HG02623 (cell line): Measurements from ENCODE around the gene CD300A.
"Not testable (repeated sequence)": the region's sequence is repeated elsewhere in the genome, so short reads cannot be mapped to it uniquely, and the experiment has no call there.

Experiments used
- ATAC-seq: cut with Tn5 transposase; IDR thresholded peaks from one replicate; pipeline ENCODE4 v1.9.1; 2021; ENCODE audit warnings: moderate library complexity; ENCODE audit not compliant: unreplicated experiment

CD300A gene

DNA sequence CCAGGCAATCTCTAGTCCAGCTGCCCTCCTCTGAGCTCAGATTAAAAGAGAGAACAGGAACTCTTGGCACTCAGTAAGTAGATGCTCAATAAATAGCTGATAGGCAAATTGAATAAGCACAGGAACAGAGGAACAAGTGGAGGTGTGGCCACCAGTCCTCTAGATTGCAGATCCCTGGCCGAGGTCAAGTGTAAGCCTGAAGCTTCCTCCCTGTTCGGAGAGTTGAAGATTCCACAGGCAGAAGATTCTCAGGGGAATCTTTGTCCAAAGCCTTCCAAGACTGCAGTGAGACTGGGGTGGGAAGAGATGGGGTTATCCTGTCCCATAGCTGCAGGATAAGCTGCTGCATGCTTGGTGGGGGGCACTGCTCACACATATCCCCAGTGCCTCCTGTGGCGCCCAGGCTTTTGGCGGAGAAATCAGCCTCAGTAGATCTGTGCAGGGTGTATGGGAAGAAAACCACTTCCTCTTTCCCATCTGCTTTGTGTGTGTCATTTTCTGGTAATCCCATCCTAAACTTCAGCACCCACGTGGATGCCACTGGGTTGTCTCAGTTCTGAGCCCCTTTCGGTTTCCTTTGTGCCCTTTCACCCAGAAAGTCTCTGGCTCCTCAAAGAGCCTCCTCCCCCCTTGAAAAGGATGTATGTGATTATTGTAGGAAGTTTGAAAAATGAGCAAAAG is 12.1 kb downstream of the CD300A start:
- no peak for ATAC-seq

DNA sequence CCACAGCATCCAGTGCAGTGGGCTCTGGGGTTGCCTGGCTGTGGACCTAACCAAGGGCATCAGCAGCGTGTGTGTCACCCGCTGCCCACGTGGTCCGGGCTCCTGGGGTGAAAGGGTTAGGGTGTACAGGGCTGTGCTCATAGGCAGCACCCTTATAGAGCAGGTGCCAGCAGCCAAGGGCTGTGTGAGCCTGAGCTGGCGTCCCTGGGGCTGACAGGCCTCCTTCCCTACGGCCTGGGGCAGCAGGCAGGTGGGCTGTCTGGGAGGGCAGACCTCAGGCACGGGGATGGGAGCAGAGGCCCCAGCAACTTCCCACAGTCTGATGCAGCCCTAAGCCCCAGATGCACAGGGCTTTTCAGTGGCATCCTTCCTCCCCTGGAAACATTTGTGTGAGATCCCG is 13.9 kb downstream of the CD300A start:
- no peak for ATAC-seq

DNA sequence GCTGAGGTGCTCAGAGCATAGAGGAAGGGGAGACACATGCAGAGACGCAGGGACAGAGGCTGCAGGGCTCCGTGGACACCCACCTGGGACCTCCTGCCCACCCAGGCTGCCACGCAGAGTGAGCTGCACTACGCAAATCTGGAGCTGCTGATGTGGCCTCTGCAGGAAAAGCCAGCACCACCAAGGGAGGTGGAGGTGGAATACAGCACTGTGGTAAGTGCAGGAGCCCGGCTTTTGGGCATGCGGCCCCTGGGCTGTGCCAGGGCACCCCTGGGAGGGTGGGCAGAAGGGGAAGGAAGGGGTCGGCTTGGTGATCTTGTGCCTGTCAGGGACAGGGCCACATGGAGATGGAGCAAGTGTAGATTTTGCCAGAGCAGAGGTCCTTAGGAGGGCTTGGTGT is 15.2 kb downstream of the CD300A start:
- ATAC-seq = no peak

DNA sequence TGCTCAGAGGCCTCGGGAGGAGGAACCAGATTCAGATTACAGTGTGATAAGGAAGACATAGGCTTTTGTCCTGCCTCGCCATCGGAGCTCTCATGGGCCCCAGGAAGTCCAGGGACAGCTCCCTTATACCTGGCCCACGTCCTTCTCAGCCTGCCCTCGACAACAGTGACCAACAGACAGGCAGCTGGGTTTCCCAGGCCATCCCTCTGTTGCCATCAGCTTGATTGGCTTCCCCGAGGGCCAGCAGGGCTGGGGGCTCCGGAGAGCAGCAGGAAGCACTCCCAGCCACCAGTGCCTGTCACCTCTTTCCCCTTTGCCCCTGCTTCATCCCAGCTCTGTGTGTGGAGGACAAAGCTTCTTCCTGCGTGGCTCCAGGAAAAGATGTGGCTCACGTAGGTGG is 17.6 kb downstream of the CD300A start:
- no peak for ATAC-seq

DNA sequence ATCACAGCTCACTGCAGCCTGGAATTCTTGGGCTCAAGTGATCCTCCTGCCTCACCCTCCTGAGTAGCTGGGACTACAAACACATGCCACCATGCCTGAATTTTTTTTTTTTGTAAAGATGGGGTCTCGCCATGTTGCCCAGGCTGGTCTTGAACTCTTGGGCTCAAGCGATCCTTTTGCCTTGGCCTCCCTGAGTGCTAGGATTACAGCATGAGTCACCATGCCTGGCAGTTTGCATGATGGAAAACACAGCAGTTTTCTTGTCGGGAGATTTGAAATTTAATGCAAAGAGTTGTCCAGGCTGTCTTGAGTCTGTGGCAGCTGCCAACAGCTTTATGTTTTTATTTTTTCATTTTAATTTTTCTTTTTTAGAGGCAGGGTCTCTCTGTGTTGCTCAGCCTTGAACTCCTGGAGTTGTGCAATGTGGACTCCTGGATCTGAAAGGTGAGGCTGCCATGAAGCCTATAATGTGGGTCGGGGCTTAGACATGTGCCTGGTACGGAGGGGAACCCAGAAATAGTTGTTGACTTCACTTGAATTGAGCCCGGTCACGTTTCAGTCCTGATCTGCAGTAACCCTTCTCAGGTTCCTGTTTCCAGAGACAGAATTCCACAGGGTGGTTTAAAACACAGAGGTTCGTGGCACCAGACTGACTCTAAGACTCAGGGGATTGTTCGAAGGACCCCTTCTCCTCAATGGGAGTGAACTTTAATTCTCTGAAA is 18.7 kb downstream of the CD300A start:
- ATAC-seq = no peak

DNA sequence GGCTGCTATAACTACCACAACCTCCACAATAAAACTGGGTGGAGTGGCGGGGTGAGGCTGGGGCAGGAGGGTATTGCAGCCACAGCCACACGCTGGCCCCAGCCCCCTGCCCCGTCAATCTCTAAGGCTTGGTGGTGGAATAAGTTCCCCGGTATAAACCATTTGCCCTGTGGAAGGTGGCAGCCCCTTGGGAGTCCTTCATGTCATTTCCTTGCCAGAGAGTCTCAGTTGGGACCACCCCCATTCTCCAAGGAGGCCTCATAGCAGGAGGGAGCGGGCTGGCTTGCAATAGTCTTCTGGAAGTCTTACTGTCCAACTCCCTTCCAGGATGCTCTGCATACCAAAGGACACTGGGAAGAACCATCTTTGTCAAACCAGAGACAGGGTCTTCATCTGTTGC is 19.4 kb downstream of the CD300A start:
- no peak for ATAC-seq

DNA sequence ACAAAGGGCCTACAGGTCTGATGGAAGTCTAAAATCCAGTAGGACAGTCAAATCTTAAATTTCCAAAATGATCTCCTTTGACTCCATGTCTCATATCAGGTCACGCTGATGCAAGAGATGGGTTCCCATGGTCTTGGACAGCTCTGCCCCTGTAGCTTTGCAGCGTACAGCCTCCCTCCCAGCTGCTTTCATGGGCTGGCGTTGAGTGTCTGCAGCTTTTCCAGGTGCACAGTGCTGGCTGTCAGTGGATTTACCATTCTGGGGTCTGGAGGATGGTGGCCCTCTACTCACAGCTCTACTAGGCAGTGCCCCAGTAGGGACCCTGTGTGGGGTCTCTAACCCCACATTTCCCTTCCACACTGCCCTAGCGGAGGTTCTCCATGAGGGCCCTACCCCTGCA is 21.8 kb downstream of the CD300A start:
- ATAC-seq = not testable (repeated sequence)

DNA sequence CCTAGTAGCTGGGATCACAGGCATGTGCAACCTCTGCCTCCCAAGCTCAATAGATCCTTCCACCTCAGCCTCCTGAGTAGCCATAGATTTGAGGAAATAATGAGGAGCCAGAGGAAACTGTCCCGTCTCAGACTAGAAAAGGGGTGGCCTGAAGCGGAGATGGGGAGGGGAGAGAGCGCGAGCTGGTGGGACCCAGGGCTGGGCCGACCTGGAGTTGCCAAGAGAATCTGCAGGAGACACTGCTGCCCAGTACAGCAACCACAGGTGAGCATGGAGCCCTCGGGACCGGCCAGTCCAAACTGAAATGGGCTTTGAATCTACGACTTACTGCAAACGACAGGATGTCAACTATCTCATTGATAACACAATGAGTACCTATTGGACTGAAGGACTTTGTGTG is 24.3 kb downstream of the CD300A start:
- ATAC-seq = no peak

DNA sequence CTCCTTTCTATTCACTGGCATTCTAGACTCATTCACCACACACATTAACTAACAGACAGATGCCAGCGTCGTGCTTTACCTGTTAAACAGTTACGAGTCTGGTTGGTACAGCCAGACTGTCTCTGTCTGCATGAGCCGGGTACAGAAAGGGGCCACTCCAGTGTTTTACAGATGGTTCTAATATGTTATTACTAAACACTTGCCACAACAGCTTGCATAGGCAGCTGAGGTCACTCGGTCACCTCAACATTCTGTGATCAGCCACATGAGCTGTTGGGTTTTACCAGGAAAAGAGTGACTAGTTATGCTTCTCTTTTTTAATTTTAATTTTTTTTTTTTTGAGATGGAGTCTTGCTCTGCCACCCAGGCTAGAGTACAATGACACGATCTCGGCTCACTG is 25.2 kb downstream of the CD300A start:
- ATAC-seq = no peak

DNA sequence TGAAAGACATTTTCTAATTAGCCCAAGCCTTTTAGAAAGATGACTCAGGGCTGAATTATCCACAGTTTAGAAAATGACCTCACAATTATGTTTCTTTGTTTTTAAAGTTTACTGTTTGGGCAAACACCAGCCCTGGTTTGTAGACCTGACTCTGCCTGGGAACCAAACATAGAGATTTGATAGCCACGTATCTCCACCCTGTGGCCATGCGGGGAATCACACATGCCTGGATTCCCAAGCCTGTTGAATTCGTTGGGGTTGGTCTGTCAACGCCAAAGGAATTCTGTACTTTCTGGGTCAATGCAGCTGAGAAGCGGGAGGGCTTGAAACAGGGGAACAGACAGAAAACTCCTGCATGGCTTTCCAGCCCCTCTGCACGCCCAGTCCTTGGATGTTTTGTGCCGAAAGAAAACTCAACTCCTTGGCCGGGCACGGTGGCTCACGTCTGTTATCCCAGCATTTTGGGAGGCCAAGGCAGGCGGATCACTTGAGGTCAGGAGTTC is 26.9 kb downstream of the CD300A start:
- ATAC-seq = no peak

DNA sequence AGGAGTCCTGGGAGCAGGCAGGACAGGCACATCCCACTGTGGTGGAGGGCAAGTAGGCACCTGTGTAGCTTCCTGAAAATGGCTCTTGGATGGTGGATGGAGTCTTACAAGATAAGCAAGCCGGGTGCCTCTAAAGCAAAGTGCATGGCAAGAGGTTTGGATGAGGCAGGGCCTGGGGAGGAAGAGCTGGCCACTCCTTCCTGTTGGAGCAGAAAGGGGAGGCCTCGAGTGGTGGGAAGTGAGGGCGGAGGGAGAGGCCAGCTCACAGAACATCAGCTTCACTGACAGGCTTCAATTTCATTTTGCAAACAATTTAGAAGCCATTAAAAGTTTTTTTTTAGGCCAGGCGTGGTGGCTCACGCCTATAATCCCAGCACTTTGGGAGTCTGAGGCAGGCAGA is 31.0 kb downstream of the CD300A start:
- ATAC-seq = no peak

DNA sequence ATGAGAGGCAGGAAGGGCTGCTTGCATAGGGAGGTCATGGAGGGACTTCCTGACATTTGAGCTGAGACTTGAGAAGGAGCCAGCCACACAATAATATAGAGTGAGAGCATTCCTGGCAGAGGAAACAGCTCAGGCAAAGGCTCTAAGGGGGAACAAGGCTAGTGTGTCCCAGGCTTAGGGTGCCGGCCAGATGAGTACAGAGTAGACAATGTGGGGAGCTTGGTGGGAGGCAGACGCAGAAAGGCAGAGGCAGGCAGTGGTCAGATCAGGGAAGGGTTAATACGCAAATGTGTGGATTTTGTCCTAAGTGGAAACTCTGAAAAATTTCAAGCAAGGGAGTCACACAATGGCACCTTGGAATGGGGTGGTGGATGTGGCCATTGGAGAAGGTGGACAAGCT is 33.6 kb downstream of the CD300A start:
- ATAC-seq = no peak

DNA sequence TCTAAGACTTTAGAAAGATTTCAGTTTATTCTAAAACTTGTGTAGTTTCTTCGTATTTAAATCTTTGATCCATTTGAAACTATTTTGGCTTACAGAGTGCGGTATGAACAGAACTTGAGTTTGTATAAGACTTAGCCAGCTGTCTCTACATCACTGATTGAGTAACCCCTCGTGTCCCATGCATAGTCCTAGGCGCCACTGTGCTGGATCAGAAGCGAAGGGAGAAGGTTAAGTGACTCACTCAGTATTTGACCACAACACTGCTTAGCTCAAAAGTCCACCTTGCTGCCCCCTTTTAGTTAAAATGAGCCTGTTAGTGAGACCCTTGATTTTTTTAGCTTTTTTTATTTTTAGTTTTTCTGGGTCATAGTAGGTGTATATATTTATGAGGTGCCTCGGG is 36.4 kb downstream of the CD300A start:
- ATAC-seq = no peak

DNA sequence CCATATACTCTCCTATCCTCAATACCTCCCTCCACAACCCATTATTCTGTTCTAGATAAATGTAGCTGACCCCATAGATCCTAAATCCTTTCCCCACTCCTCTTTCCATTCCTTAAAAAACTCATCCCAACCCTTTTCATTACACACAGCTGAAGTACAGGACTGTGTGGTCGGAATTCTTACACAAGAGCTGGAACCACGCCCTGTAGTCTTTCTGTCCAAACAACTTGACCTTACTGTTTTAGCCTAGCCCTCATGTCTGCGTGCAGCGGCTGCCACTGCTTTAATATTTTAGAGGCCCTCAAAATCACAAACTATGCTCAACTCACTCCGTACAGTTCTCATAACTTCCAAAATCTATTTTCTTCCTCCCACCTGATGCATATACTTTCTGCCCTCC is 37.5 kb downstream of the CD300A start:
- not testable (repeated sequence) for ATAC-seq

DNA sequence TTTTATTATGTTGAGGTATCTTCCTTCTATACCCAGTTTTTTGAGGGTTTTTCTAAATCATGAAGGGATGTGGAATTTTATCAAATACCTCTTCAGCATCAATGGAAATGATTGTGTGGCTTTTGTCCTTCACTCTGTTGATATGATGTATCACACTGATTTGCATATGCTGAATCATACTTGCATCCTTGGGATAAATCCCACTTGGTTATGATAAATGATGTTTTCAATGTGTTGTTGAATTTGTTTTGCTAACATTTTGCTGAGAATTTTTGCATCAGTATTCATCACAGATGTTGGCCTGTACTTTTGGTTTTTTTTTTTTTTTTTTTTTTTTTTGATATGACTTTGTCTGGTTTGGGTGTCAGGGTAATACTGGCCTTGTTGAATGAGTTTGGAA is 41.7 kb downstream of the CD300A start:
- ATAC-seq = no peak

DNA sequence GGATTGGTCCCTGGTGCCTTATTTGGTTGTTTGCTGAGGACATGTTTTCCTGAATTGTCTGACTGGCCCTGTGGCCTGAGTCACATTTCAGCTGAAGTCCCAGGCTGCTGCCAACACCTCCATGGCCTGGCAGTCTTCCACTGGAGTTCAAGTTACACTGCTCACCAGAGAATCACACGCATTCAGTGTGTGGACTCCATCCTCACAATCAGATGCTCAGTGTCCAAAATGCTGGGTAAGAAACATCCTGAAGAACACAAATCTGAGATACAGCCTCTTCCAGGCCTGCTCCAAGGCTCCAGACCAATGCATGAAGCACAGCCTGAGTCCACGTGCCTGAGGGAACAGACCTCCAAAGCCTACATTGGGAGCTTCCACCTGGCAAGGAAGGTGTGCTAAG is 45.6 kb downstream of the CD300A start:
- ATAC-seq = no peak

DNA sequence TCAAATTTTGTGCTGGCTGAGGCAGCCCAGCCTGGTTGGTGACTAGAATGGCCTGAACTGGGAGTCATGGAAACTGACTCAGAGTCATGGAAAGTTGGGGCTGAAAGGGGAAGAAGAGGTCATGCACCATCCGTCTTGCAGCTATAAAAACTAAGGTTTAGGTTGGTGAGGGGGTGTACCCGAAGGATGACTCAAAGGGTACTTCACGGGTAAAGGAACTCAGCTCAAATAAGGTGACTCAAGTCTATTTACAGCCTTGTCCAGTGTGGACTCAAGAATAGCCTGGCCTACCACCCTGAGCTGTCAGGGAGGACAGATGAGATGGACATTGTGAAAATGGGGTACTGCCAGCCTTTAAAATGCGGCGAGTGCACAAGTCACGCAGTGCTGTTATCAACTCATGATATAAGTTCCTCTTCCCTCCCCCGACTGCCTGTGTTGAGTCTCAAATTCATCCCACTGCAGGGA is 46.2 kb downstream of the CD300A start:
- ATAC-seq = no peak

DNA sequence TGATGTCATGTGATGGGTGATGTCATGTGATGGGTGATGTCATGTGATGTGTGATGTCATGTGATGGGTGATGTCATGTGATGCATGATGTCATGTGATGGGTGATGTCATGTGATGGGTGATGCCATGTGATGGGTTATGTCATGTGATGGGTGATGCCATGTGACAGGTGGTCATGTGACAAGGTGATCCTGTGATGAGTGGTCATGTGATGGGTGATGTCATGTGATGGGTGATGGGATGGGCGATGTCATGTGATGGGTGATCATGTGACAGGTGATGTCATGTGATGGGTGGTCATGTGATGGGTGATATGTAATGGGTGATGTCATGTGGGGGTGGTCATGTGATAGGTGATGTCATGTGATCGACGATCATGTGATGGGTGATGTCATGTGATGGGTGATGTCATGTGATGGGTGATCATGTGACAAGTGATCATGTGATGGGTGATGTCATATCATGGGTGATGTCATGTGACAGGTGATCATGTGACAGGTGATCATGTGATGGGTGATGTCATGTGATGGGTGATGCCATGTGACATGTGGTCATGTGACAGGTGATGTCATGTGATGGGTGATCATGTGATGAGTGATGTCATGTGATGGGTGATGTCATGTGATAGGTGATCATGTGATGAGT is 47.7 kb downstream of the CD300A start:
- no peak for ATAC-seq

DNA sequence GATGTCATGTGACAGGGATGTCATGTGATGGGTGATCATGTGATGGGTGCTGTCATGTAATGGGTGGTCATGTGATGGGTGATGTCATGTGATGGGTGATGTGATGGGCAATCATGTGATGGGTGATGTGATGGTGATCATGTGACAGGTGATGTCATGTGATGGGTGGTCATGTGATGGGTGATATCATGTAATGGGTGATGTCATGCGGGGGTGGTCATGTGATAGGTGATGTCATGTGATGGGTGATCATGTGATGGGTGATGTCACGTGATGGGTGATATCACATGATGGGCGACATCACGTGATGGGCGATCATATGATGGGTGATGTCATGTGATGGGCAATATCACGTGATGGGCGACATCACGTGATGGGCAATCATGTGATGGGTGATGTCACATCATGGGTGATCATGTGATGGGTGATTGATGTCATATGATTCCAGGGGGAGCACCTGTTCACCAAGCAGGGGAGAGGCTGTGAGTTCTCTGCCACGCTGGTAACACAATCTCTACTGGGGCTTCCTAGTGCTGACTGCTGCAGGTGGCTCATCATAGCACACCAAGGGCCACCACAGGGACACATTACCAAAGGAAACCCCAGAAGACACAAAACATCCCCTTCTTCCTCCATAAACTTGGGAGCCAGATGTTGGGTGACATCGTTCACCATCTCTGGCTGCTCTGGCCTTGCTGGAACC is 48.3 kb downstream of the CD300A start:
- ATAC-seq = no peak

DNA sequence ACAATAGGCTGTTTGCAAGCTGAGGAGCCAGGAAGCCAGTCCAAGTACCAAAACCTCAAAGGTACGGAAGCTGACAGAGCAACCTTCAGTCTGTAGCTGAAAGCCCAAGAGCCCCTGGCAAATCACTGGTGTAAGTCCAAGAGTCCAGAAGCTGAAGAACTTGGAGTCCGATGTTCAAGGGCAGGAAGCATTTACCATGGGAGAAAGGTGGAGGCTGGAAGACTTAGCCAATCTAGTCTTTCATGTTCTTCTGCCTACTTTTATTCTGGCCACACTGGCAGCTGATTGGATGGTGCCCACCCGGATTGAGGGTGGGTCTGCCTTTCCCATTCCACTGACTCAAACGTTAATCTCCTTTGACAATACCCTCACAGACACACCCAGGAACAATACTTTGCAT is 49.5 kb downstream of the CD300A start:
- ATAC-seq = no peak

DNA sequence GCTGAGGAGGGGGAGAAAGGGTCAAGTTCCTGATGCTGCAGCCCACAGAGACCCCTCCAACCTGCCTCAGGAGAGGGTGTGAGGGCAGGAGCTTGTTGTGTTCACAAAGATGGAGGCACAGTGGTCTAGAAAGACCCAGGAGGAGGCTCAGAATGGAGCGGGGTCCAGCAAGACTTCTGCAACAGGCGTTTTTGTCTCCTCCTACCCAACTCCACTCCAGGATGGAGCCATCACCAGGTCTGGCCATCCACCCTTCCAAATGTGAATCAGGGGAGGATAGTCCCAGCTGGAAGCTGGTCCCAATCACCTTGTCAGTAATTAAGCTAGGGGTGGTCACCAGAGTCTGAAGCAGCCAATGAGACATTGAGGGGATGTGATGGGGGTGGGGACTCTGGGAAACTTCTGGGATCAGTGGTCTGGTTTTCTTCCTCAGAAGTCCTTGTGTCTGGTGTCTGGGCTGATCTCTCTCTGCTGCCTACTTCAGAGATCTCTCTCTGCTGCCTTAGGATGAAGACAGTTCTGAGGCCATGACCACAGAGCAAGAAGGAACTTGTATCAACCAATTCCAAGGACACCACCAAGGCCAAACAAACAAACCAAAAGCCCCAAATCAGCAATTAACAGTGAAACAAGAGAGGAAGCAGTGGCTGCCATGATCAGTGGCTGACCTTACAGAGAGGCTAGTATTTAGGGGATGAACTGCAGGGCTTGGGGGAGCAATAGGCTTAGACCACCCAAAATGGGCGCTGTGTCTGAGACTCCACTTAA is 50.3 kb downstream of the CD300A start:
- no peak for ATAC-seq
